Ascending aorta (tissue), 2 donors: Measurements from ENCODE around the gene CEP85. TPM values are rescaled to one million over a fixed set of nuclear protein-coding genes. Genes with fewer than 3 reads are reported as not detected.

ENCODE experiments used
- DNase-seq, 2 donors: peaks; one replicate each; pipeline ENCODE4 v3.0.0-alpha.2; 2019; ENCODE audit warnings: low spot score in 2 of 2
- H3K27ac ChIP-seq, 2 donors: fragments of 200-600 bp; sonication (generic); one replicate each; pipeline ENCODE4 v1.5.1; 2016 to 2017; ENCODE audit warnings: mild to moderate bottlenecking in 1 of 2
- H3K27me3 ChIP-seq: fragments of 200-600 bp; sonication (generic); one replicate; pipeline ENCODE4 v1.5.1; 2017
- H3K36me3 ChIP-seq, 2 donors: fragments of 200-600 bp; sonication (generic); one replicate each; pipeline ENCODE4 v1.5.1; 2016
- H3K4me1 ChIP-seq, 2 donors: fragments of 200-600 bp; sonication (generic); one replicate each; pipeline ENCODE4 v1.5.1; 2016 to 2017; ENCODE audit warnings: mild to moderate bottlenecking in 1 of 2
- H3K4me3 ChIP-seq, 2 donors: fragments of 200-600 bp; sonication (generic); one replicate each; pipeline ENCODE4 v1.5.1; 2016 to 2017; ENCODE audit warnings: mild to moderate bottlenecking in 1 of 2
- H3K9me3 ChIP-seq, 2 donors: fragments of 200-600 bp; sonication (generic); one replicate each; pipeline ENCODE4 v1.5.1; 2016
- CTCF ChIP-seq, 3 experiments: fragments of 200-600 bp in 2 of 3; fragments of 450-650 bp in 1 of 3; sonication (generic) in 2 of 3; IDR thresholded peaks; one replicate each; pipeline ENCODE4 v1.5.1; 2016 to 2019; ENCODE audit warnings: antibody characterized with exemption in 3 of 3, mild to moderate bottlenecking in 1 of 3, moderate library complexity in 1 of 3
- intact Hi-C: fragments of 100-400 bp; cut with DNase I; formaldehyde crosslinking; loops from one replicate; pipeline ENCODE4 v1.15.1; 2023
- total RNA-seq: library from RNA; depleted of rRNA; stranded (reverse); fragments of >200 nt; gene quantifications from one replicate; pipeline ENCODE4 v1.1.0, GENCODE V29; 2016

Gene CEP85
- total RNA-seq, 1 donor from 2014 or later, result 5.0 TPM

- no peaks in the 10 kb centered on the region for H3K4me1 ChIP-seq
- no peaks in the 10 kb centered on the region for H3K9me3 ChIP-seq
- no peak overlapping the region for H3K27ac ChIP-seq
- no peak for TF ChIP-seq CTCF (IDR thresholded peaks at IDR 0.05)
- DNase-seq, result no peak
- no peak overlapping the region for H3K4me3 ChIP-seq
- intact Hi-C loops, result no loop called here
- H3K27me3 ChIP-seq, result no peaks in the 10 kb centered on the region
- H3K36me3 ChIP-seq, result no peaks in the 10 kb centered on the region
Measured at GRCh38 chr1:26197813-26198212, 36.2 kb upstream of the CEP85 start.

GRCh38 chr1:26200413-26200812 lies 33.6 kb upstream of the CEP85 start:
- no peak overlapping the region for H3K4me3 ChIP-seq
- DNase-seq, result no peak
- H3K27me3 ChIP-seq, result no peaks in the 10 kb centered on the region
- no peaks in the 10 kb centered on the region for H3K4me1 ChIP-seq
- H3K9me3 ChIP-seq, result no peaks in the 10 kb centered on the region
- no peak overlapping the region for H3K27ac ChIP-seq
- no peaks in the 10 kb centered on the region for H3K36me3 ChIP-seq
- TF ChIP-seq CTCF (IDR thresholded peaks at IDR 0.05), result no peak
- intact Hi-C loops, result no loop called here

GRCh38 chr1:26203642-26204318 lies 30.2 kb upstream of the CEP85 start:
- Histone ChIP-seq H3K27ac (no peak overlapping the region), H3K27me3 (no peaks in the 10 kb centered on the region), H3K4me1 (no peaks in the 10 kb centered on the region), H3K9me3 (no peaks in the 10 kb centered on the region), H3K36me3 (no peaks in the 10 kb centered on the region), H3K4me3 (no peak overlapping the region)
- no peak for TF ChIP-seq CTCF (IDR thresholded peaks at IDR 0.05)
- intact Hi-C loops, result no loop called here
- no peak for DNase-seq

- intact Hi-C loops, result no loop called here
- no peak for TF ChIP-seq CTCF (IDR thresholded peaks at IDR 0.05)
- Histone ChIP-seq H3K27ac (no peak overlapping the region), H3K27me3 (no peaks in the 10 kb centered on the region), H3K4me3 (no peak overlapping the region), H3K4me1 (no peaks in the 10 kb centered on the region), H3K9me3 (no peaks in the 10 kb centered on the region), H3K36me3 (no peaks in the 10 kb centered on the region)
- no peak for DNase-seq
Measured at GRCh38 chr1:26210147-26210870, 23.7 kb upstream of the CEP85 start.

GRCh38 chr1:26212726-26213125 lies 21.3 kb upstream of the CEP85 start:
- no peak overlapping the region for H3K27ac ChIP-seq
- no peaks in the 10 kb centered on the region for H3K27me3 ChIP-seq
- H3K4me3 ChIP-seq, result no peak overlapping the region
- intact Hi-C loops, result no loop called here
- no peak for TF ChIP-seq CTCF (IDR thresholded peaks at IDR 0.05)
- H3K4me1 ChIP-seq, result no peaks in the 10 kb centered on the region
- H3K36me3 ChIP-seq, result no peaks in the 10 kb centered on the region
- H3K9me3 ChIP-seq, result no peaks in the 10 kb centered on the region
- DNase-seq, result no peak
